K562 (cell line): Measurements from ENCODE around the gene SVEP1. TPM values are rescaled to one million over a fixed set of nuclear protein-coding genes. Genes with fewer than 3 reads are reported as not detected.

Experiments
- LARP7 ChIP-seq: fragments of 450-650 bp; IDR thresholded peaks from 2 replicates; pipeline ENCODE4 v1.6.1; 2016
- PCBP1 ChIP-seq: fragments of 200-400 bp; formaldehyde crosslinking; IDR thresholded peaks from 2 replicates; pipeline ENCODE4 v1.6.1; 2018; ENCODE audit warnings: mild to moderate bottlenecking, low read depth, low read length; ENCODE audit not compliant: poor library complexity, severe bottlenecking
- ZNF764 ChIP-seq: fragments of 250-450 bp; sonication (Bioruptor Pico); IDR thresholded peaks from 2 replicates; pipeline ENCODE4 v1.4.0; 2020; ENCODE audit warnings: low read depth, mild to moderate bottlenecking, moderate library complexity
- polyA plus RNA-seq, 8 experiments: library from polyadenylated mRNA; depleted of rRNA in 4 of 8; stranded (reverse) in 5 of 8; unstranded in 3 of 8; fragments of >200 nt; fragmentation: Nextera tagmentation in 2 of 8; fragmentation: Illumina TruSeq in 1 of 8; extraction: Ambion mirVana in 2 of 8; extraction: Trizol in 1 of 8; gene quantifications; 2 replicates each; pipeline versions ENCODE4 v1.2.1 to v1.2.3, GENCODE V29; 2011 to 2014; ENCODE audit warnings: inconsistent platforms in 1 of 8, missing spikeins in 1 of 8
- total RNA-seq, 7 experiments: library from RNA; depleted of rRNA in 6 of 7; stranded (reverse); fragments of >200 nt in 6 of 7; fragmentation: Illumina TruSeq in 2 of 7; extraction: Trizol in 2 of 7; gene quantifications; 2 replicates each; pipeline versions ENCODE4 v1.2.1 to v1.2.3, GENCODE V29; 2011 to 2021; ENCODE audit warnings: low replicate concordance in 1 of 7
- TF ChIP-seq, protein P1 (sequence below): fragments of 250-450 bp; sonication (Bioruptor Pico); IDR thresholded peaks from 2 replicates; pipeline ENCODE4 v1.6.1; 2021; ENCODE audit warnings: mild to moderate bottlenecking
- TF ChIP-seq, protein P2 (sequence below): fragments of 250-450 bp; sonication (Bioruptor Pico); IDR thresholded peaks from 2 replicates; pipeline ENCODE4 v1.8.0; 2021; ENCODE audit warnings: moderate library complexity, mild to moderate bottlenecking, inconsistent platforms
- TF ChIP-seq, protein P3 (sequence below), 2 experiments: fragments of 150-350 bp in 1 of 2; IDR thresholded peaks; 2 replicates each; pipeline ENCODE4 v1.6.1; 2012 to 2016; ENCODE audit warnings: low read depth in 2 of 2, low read length in 2 of 2, mild to moderate bottlenecking in 1 of 2, moderate library complexity in 1 of 2
- TF ChIP-seq, protein P4 (sequence below): fragments of 450-650 bp; IDR thresholded peaks from 2 replicates; pipeline ENCODE4 v1.6.1; 2018; ENCODE audit not compliant: partially characterized antibody
- TF ChIP-seq, protein P5 (sequence below): fragments of 250-450 bp; sonication (Bioruptor Pico); IDR thresholded peaks from 2 replicates; pipeline ENCODE4 v1.4.0; 2020; ENCODE audit warnings: mild to moderate bottlenecking, moderate library complexity, borderline replicate concordance
- TF ChIP-seq, protein P6 (sequence below): sonication (generic); formaldehyde crosslinking; IDR thresholded peaks from 2 replicates; pipeline ENCODE4 v1.8.0; 2023; ENCODE audit warnings: mild to moderate bottlenecking, missing genetic modification reagents

SVEP1 gene
- total and polyA plus RNA-seq, 9 of the 15 experiments (the other 6 are each of a cell fraction or from before 2014, with no cell fraction given): 0.20 to 0.84 (median 0.43) TPM

DNA sequence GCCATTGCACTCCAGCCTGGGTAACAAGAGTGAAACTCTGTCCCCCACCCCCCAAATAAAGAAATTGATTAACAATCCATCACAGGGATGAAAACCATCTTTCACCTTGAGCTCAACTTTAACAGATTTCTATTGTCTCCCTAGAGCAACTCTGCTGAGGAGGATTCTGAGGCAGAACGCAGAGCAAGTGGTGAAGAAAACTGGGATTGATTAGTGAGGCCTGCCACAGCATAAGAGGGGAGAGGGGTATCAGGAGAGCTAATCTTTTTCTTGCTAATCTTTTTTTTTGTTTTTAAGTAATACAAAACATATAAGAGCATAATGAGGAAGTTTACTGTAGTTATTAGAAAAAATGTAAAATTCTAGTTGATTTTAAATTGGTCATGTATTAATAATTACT, 250.8 kb downstream of the SVEP1 start (continued):
- no peak for TF ChIP-seq PCBP1
- TF ChIP-seq, protein P1, sequence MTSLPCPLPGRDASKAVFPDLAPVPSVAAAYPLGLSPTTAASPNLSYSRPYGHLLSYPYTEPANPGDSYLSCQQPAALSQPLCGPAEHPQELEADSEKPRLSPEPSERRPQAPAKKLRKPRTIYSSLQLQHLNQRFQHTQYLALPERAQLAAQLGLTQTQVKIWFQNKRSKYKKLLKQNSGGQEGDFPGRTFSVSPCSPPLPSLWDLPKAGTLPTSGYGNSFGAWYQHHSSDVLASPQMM: no peak
- TF ChIP-seq, protein P2, sequence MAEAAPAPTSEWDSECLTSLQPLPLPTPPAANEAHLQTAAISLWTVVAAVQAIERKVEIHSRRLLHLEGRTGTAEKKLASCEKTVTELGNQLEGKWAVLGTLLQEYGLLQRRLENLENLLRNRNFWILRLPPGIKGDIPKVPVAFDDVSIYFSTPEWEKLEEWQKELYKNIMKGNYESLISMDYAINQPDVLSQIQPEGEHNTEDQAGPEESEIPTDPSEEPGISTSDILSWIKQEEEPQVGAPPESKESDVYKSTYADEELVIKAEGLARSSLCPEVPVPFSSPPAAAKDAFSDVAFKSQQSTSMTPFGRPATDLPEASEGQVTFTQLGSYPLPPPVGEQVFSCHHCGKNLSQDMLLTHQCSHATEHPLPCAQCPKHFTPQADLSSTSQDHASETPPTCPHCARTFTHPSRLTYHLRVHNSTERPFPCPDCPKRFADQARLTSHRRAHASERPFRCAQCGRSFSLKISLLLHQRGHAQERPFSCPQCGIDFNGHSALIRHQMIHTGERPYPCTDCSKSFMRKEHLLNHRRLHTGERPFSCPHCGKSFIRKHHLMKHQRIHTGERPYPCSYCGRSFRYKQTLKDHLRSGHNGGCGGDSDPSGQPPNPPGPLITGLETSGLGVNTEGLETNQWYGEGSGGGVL (CRISPR knock-in tag): no peak
- no peak for TF ChIP-seq ZNF764 (CRISPR knock-in tag)
- TF ChIP-seq, protein P3, sequence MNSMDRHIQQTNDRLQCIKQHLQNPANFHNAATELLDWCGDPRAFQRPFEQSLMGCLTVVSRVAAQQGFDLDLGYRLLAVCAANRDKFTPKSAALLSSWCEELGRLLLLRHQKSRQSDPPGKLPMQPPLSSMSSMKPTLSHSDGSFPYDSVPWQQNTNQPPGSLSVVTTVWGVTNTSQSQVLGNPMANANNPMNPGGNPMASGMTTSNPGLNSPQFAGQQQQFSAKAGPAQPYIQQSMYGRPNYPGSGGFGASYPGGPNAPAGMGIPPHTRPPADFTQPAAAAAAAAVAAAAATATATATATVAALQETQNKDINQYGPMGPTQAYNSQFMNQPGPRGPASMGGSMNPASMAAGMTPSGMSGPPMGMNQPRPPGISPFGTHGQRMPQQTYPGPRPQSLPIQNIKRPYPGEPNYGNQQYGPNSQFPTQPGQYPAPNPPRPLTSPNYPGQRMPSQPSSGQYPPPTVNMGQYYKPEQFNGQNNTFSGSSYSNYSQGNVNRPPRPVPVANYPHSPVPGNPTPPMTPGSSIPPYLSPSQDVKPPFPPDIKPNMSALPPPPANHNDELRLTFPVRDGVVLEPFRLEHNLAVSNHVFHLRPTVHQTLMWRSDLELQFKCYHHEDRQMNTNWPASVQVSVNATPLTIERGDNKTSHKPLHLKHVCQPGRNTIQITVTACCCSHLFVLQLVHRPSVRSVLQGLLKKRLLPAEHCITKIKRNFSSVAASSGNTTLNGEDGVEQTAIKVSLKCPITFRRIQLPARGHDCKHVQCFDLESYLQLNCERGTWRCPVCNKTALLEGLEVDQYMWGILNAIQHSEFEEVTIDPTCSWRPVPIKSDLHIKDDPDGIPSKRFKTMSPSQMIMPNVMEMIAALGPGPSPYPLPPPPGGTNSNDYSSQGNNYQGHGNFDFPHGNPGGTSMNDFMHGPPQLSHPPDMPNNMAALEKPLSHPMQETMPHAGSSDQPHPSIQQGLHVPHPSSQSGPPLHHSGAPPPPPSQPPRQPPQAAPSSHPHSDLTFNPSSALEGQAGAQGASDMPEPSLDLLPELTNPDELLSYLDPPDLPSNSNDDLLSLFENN (IDR thresholded peaks at IDR 0.05; ENCODE audit: low read depth in 2 of 2, low read length in 2 of 2): peak in 1 of 2 experiments; percentile 69; a peak in 2 of 4 replicates
- TF ChIP-seq, protein P4, sequence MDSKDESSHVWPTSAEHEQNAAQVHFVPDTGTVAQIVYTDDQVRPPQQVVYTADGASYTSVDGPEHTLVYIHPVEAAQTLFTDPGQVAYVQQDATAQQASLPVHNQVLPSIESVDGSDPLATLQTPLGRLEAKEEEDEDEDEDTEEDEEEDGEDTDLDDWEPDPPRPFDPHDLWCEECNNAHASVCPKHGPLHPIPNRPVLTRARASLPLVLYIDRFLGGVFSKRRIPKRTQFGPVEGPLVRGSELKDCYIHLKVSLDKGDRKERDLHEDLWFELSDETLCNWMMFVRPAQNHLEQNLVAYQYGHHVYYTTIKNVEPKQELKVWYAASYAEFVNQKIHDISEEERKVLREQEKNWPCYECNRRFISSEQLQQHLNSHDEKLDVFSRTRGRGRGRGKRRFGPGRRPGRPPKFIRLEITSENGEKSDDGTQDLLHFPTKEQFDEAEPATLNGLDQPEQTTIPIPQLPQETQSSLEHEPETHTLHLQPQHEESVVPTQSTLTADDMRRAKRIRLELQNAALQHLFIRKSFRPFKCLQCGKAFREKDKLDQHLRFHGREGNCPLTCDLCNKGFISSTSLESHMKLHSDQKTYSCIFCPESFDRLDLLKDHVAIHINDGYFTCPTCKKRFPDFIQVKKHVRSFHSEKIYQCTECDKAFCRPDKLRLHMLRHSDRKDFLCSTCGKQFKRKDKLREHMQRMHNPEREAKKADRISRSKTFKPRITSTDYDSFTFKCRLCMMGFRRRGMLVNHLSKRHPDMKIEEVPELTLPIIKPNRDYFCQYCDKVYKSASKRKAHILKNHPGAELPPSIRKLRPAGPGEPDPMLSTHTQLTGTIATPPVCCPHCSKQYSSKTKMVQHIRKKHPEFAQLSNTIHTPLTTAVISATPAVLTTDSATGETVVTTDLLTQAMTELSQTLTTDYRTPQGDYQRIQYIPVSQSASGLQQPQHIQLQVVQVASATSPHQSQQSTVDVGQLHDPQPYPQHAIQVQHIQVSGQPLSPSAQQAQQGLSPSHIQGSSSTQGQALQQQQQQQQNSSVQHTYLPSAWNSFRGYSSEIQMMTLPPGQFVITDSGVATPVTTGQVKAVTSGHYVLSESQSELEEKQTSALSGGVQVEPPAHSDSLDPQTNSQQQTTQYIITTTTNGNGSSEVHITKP: no peak
- TF ChIP-seq, protein P5, sequence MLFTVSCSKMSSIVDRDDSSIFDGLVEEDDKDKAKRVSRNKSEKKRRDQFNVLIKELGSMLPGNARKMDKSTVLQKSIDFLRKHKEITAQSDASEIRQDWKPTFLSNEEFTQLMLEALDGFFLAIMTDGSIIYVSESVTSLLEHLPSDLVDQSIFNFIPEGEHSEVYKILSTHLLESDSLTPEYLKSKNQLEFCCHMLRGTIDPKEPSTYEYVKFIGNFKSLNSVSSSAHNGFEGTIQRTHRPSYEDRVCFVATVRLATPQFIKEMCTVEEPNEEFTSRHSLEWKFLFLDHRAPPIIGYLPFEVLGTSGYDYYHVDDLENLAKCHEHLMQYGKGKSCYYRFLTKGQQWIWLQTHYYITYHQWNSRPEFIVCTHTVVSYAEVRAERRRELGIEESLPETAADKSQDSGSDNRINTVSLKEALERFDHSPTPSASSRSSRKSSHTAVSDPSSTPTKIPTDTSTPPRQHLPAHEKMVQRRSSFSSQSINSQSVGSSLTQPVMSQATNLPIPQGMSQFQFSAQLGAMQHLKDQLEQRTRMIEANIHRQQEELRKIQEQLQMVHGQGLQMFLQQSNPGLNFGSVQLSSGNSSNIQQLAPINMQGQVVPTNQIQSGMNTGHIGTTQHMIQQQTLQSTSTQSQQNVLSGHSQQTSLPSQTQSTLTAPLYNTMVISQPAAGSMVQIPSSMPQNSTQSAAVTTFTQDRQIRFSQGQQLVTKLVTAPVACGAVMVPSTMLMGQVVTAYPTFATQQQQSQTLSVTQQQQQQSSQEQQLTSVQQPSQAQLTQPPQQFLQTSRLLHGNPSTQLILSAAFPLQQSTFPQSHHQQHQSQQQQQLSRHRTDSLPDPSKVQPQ: no peak
- TF ChIP-seq LARP7: no peak
- TF ChIP-seq, protein P6, sequence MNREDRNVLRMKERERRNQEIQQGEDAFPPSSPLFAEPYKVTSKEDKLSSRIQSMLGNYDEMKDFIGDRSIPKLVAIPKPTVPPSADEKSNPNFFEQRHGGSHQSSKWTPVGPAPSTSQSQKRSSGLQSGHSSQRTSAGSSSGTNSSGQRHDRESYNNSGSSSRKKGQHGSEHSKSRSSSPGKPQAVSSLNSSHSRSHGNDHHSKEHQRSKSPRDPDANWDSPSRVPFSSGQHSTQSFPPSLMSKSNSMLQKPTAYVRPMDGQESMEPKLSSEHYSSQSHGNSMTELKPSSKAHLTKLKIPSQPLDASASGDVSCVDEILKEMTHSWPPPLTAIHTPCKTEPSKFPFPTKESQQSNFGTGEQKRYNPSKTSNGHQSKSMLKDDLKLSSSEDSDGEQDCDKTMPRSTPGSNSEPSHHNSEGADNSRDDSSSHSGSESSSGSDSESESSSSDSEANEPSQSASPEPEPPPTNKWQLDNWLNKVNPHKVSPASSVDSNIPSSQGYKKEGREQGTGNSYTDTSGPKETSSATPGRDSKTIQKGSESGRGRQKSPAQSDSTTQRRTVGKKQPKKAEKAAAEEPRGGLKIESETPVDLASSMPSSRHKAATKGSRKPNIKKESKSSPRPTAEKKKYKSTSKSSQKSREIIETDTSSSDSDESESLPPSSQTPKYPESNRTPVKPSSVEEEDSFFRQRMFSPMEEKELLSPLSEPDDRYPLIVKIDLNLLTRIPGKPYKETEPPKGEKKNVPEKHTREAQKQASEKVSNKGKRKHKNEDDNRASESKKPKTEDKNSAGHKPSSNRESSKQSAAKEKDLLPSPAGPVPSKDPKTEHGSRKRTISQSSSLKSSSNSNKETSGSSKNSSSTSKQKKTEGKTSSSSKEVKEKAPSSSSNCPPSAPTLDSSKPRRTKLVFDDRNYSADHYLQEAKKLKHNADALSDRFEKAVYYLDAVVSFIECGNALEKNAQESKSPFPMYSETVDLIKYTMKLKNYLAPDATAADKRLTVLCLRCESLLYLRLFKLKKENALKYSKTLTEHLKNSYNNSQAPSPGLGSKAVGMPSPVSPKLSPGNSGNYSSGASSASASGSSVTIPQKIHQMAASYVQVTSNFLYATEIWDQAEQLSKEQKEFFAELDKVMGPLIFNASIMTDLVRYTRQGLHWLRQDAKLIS: no peak
